GM12878 (cell line): Measurements from ENCODE around the gene BZW2. TPM values are rescaled to one million over a fixed set of nuclear protein-coding genes. Genes with fewer than 3 reads are reported as not detected.

Experiments
- ATAC-seq: fragments of 200-7000 bp; cut with Tn5 transposase; 3 replicates; pipeline ENCODE4 v1.9.1; 2020; ENCODE audit warnings: mild to moderate bottlenecking, moderate library complexity
- BruUV-seq: library from RNA; stranded (reverse); fragments of 400-500 nt; replicated peaks from 2 replicates; lab custom pipeline; 2021; lab: Mats Ljungman, UMichigan
- CTCF ChIA-PET: fragments of 300-600 bp; sonication (Branson Sonifier 250); formaldehyde crosslinking; extraction: SDS; loops from one replicate; lab custom pipeline; 2021; ENCODE audit warnings: inconsistent platforms; lab: Yijun Ruan, JAX
- POLR2A ChIA-PET: fragments of 350-600 bp; formaldehyde crosslinking; extraction: SDS; loops from one replicate; lab custom pipeline; 2021; ENCODE audit warnings: inconsistent platforms; lab: Charles Lee
- RAD21 ChIA-PET: fragments of 300-600 bp; sonication (Branson Sonifier 250); formaldehyde crosslinking; loops from one replicate; lab custom pipeline; 2023; ENCODE audit warnings: antibody characterized with exemption; ENCODE audit not compliant: unreplicated experiment; lab: Charles Lee
- SMC1A ChIA-PET: fragments of 300-600 bp; sonication (Branson Sonifier 250); formaldehyde crosslinking; loops from one replicate; lab custom pipeline; 2023; ENCODE audit not compliant: unreplicated experiment, uncharacterized antibody; lab: Charles Lee
- DNase-seq: peaks from one replicate; pipeline ENCODE4 v3.0.0-alpha.2; 2011; ENCODE audit warnings: low read depth, low spot score
- FAIRE-seq: peaks from 3 replicates; lab custom pipeline; 2011; peaks lifted over from hg19 to GRCh38; lab: Jason Lieb, UNC
- H2AFZ ChIP-seq: 2 replicates; pipeline ENCODE4 v1.6.0; 2011; ENCODE audit warnings: low read depth, low read length, control low read depth; ENCODE audit not compliant: control insufficient read depth
- H3K27ac ChIP-seq: 2 replicates; pipeline ENCODE4 v1.5.1; 2011; ENCODE audit warnings: control low read depth; ENCODE audit not compliant: control insufficient read depth, insufficient read depth
- H3K27me3 ChIP-seq, 2 experiments: replicated peaks in 1 of 2; 2 replicates each; pipeline versions ENCODE4 v1.6.0 to v1.6.1; 2011; ENCODE audit warnings: low read length in 1 of 2; ENCODE audit not compliant: control insufficient read depth in 2 of 2, insufficient read depth in 2 of 2
- H3K36me3 ChIP-seq, 2 experiments: 2 replicates each; pipeline ENCODE4 v1.5.1; 2011; ENCODE audit warnings: low read length in 1 of 2; ENCODE audit not compliant: control insufficient read depth in 2 of 2, insufficient read depth in 2 of 2
- H3K4me1 ChIP-seq: 2 replicates; pipeline ENCODE4 v1.6.1; 2011; ENCODE audit warnings: mild to moderate bottlenecking, low read length, moderate library complexity, mixed read lengths; ENCODE audit not compliant: control insufficient read depth, insufficient read depth
- H3K4me2 ChIP-seq: 2 replicates; pipeline ENCODE4 v1.6.0; 2011; ENCODE audit warnings: control low read depth; ENCODE audit not compliant: control insufficient read depth, insufficient read depth
- H3K4me3 ChIP-seq: fragments of 200-600 bp; sonication (generic); 2 replicates; pipeline ENCODE4 v1.5.1; 2016
- H3K79me2 ChIP-seq: 2 replicates; pipeline ENCODE4 v1.6.0; 2011; ENCODE audit warnings: low read length; ENCODE audit not compliant: control insufficient read depth, insufficient read depth
- H3K9ac ChIP-seq: 2 replicates; pipeline ENCODE4 v1.8.0; 2011; ENCODE audit warnings: low read length, control low read depth, mixed read lengths; ENCODE audit not compliant: control insufficient read depth, insufficient read depth
- H3K9me3 ChIP-seq: replicated peaks from 3 replicates; pipeline ENCODE4 v1.5.1; 2011; ENCODE audit warnings: mild to moderate bottlenecking, low read length; ENCODE audit not compliant: control insufficient read depth, insufficient read depth
- H4K20me1 ChIP-seq: 2 replicates; pipeline ENCODE4 v1.6.0; 2011; ENCODE audit not compliant: control insufficient read depth, insufficient read depth
- CUX1 ChIP-seq: IDR thresholded peaks from 2 replicates; pipeline ENCODE4 v1.6.1; 2012; ENCODE audit warnings: improper control_type of control experiment, low read depth, low read length; ENCODE audit not compliant: insufficient replicate concordance
- ESRRA ChIP-seq: IDR thresholded peaks from 2 replicates; pipeline ENCODE4 v1.6.1; 2012; ENCODE audit warnings: mild to moderate bottlenecking, low read length, improper control_type of control experiment
- KLF5 ChIP-seq: fragments of 450-650 bp; IDR thresholded peaks from 2 replicates; pipeline ENCODE4 v1.6.1; 2014; ENCODE audit warnings: mild to moderate bottlenecking; ENCODE audit not compliant: partially characterized antibody
- MTA3 ChIP-seq: IDR thresholded peaks from 2 replicates; pipeline ENCODE4 v1.6.1; 2012; ENCODE audit warnings: low read length, inconsistent platforms, borderline replicate concordance
- NBN ChIP-seq: fragments of 450-650 bp; IDR thresholded peaks from 2 replicates; pipeline ENCODE4 v1.6.1; 2016
- RELA ChIP-seq: fragments of 450-650 bp; IDR thresholded peaks from 2 replicates; pipeline ENCODE4 v1.8.0; 2014; ENCODE audit warnings: borderline replicate concordance; ENCODE audit not compliant: partially characterized antibody
- WGBS: methylation state at CpG from one replicate; pipeline ENCODE4 v1.1.6; 2016; ENCODE audit warnings: low lambda C conversion rate; ENCODE audit not compliant: insufficient replicate concordance, insufficient coverage; ENCODE audit errors: missing lambda C conversion rate; 5-methylcytosine and 5-hydroxymethylcytosine counted together
- in situ Hi-C: fragments of 300-500 bp; cut with MboI; formaldehyde crosslinking; loops from 9 replicates; pipeline ENCODE4 v1.14.3; 2018; ENCODE audit warnings: mixed read lengths
- intact Hi-C: fragments of 100-400 bp; cut with micrococcal nuclease; formaldehyde crosslinking; loops from one replicate; pipeline ENCODE4 v1.14.2; 2022; ENCODE audit not compliant: unreplicated experiment
- polyA plus RNA-seq, 11 experiments: library from polyadenylated mRNA; depleted of rRNA in 4 of 11; unstranded in 6 of 11; stranded (reverse) in 5 of 11; fragments of >200 nt; fragmentation: Nextera tagmentation in 4 of 11; fragmentation: Illumina TruSeq in 1 of 11; extraction: Ambion mirVana in 4 of 11; extraction: Trizol in 1 of 11; gene quantifications; 1 replicate in 1 of 11; 2 replicates in 10 of 11; pipeline versions ENCODE4 v1.2.1 to v1.2.3, GENCODE V29; 2011 to 2016; ENCODE audit warnings: inconsistent platforms in 2 of 11, missing spikeins in 2 of 11, low read depth in 1 of 11
- total RNA-seq, 4 experiments: library from RNA; depleted of rRNA in 3 of 4; stranded (reverse); fragments of >200 nt in 3 of 4; fragmentation: Illumina TruSeq in 1 of 4; extraction: Trizol in 1 of 4; gene quantifications; 2 replicates each; pipeline versions ENCODE4 v1.2.1 to v1.2.3, GENCODE V29; 2013 to 2021

Gene BZW2
- total and polyA plus RNA-seq, 10 of the 15 experiments (the other 5 are each of a cell fraction or from before 2014, with no cell fraction given): 1.3 to 6.8 (median 3.1) TPM

- no peak for TF ChIP-seq MTA3
- TF ChIP-seq KLF5: no peak
- TF ChIP-seq NBN: no peak
Observed at GRCh38 chr7:16671811-16672210, 25.8 kb downstream of the BZW2 start (continued).

GRCh38 chr7:16675277-16675676, 29.3 kb downstream of the BZW2 start:
- FAIRE-seq: no peak
- H3K36me3 ChIP-seq: no peaks in the 10 kb centered on the region
- H3K9ac ChIP-seq: no peak overlapping the region
- no peaks in the 10 kb centered on the region for H3K79me2 ChIP-seq
- BruUV-seq: no TSS peak
- ChIA-PET RAD21 (no interaction called here), CTCF (interaction anchor here (0.5 kb wide), 1 partner anchor 9 kb away, joined by 3 read pairs; no protein-coding TSS in a partner anchor), POLR2A (no interaction called here), SMC1A (no interaction called here)
- no peak overlapping the region for H3K27ac ChIP-seq
- no peak for ATAC-seq
- no peak for TF ChIP-seq RELA
- TF ChIP-seq ESRRA: no peak
- H3K4me3 ChIP-seq: no peak overlapping the region
- H3K9me3 ChIP-seq: no peaks in the 10 kb centered on the region; the same call in 2 of the 3 replicates
- no peak for DNase-seq
- H3K4me1 ChIP-seq: no peaks in the 10 kb centered on the region
- H3K4me2 ChIP-seq: no peak overlapping the region
- in situ Hi-C loops: no loop called here
- no peaks in the 10 kb centered on the region for H4K20me1 ChIP-seq
- WGBS: 78% methylated on average over 3 of the region's 3 CpGs
- no peaks in the 10 kb centered on the region for H3K27me3 ChIP-seq
- intact Hi-C loops: no loop called here
- H2AFZ ChIP-seq: no peak overlapping the region

GRCh38 chr7:16677978-16678494, 32.1 kb downstream of the BZW2 start:
- BruUV-seq: no TSS peak
- intact Hi-C loops: no loop called here
- Histone ChIP-seq H2AFZ (no peak overlapping the region), H3K4me2 (no peak overlapping the region), H3K9me3 (no peaks in the 10 kb centered on the region), H3K27ac (no peak overlapping the region), H3K27me3 (no peaks in the 10 kb centered on the region), H3K79me2 (no peaks in the 10 kb centered on the region), H3K9ac (no peak overlapping the region), H3K36me3 (no peaks in the 10 kb centered on the region), H4K20me1 (no peaks in the 10 kb centered on the region), H3K4me3 (no peak overlapping the region), H3K4me1 (no peaks in the 10 kb centered on the region)
- in situ Hi-C loops: no loop called here
- WGBS: 50% methylated on average over 12 of the region's 12 CpGs
- ATAC-seq (no peak), FAIRE-seq (no peak), DNase-seq (no peak)
- ChIA-PET RAD21 (no interaction called here), SMC1A (interaction anchor here (0.6 to 1.2 kb wide), 2 partner anchors 14 to 26 kb away, joined by 3 read pairs; no protein-coding TSS in a partner anchor), POLR2A (interaction anchor here (0.7 kb wide), 1 partner anchor 940 kb away, joined by 9 read pairs; no protein-coding TSS in a partner anchor), CTCF (interaction anchor here (0.7 kb wide), 1 partner anchor 175 kb away, joined by 3 read pairs; no protein-coding TSS in a partner anchor)
- no peak for TF ChIP-seq CUX1
